ENCODE results near the gene MPRIP.

The MPRIP gene

DNA sequence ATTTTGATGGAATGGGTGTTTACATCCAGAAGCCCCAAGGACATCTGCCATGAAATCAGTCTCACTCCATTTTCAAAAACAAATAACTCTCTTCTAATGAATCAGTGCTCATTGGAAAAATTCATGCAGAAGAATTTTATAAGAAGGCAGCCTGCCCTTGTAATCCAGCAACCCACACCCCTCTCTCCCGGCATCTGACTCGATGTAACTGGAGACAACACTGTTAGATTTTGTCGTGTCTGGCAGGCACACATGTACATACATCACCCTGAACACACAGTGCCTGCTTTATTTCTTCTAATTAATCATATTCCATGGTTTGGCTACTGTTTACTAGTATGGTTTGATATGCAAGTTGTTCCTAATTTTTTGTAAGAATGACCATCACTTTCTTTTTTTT is 175.7 kb downstream of the MPRIP start:
- TF ChIP-seq JUND (IDR thresholded peaks at IDR 0.05; ENCODE audit: low read depth), result no peak
- in situ Hi-C loops (cut with HindIII; ENCODE audit: low pct_unique_long_range_greater_than_20kb, low sequenced_read_pairs), result no loop called here
- no peak for DNase-seq (ENCODE audit: low read depth in 1 of 2, low spot score in 1 of 2)

DNA sequence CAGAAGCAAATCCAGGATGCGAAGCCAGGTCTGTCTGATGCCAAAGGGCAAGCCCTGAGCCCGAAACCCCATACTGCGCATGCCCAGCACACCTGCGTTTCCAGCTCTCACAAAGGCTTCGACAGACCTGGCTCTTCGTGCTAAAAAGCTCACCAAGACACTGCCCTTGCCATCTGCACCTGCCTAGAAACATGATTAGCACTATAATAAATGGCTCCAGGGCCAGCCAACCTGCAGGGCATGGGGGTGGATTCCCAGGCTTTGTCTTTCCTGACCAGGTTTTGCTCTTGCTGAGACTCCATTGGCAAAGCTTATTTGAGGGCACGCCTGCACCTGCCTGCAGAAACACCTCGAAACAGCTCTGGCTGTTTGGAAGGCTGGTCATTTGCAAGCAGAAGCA is 178.3 kb downstream of the MPRIP start:
- no peak for DNase-seq (ENCODE audit: low read depth in 1 of 2, low spot score in 1 of 2)
- no peak for TF ChIP-seq JUND (IDR thresholded peaks at IDR 0.05; ENCODE audit: low read depth)
- in situ Hi-C loops (cut with HindIII; ENCODE audit: low pct_unique_long_range_greater_than_20kb, low sequenced_read_pairs), result no loop called here

DNA sequence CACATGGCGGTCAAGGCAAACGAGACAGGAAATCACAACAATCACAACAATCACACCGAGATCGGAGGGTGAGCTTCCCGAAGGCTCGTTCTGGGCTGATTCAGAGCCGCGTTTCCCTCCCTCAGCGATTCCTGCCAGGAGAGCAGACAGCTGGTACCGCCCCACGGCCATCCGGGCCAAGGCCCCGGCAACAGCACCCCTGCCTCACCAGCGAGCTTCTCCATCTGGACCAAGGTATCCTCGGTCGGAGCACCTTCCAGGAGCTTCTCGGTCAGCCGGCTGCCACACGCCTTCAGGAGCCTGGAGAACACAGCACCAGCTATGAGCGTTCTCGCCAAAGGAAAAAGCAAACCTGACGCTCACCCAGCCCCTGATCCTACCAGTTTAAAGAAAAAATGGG is 179.1 kb downstream of the MPRIP start:
- DNase-seq (ENCODE audit: low read depth in 1 of 2, low spot score in 1 of 2), result no peak
- in situ Hi-C loops (cut with HindIII; ENCODE audit: low pct_unique_long_range_greater_than_20kb, low sequenced_read_pairs), result no loop called here
- no peak for TF ChIP-seq JUND (IDR thresholded peaks at IDR 0.05; ENCODE audit: low read depth)

DNA sequence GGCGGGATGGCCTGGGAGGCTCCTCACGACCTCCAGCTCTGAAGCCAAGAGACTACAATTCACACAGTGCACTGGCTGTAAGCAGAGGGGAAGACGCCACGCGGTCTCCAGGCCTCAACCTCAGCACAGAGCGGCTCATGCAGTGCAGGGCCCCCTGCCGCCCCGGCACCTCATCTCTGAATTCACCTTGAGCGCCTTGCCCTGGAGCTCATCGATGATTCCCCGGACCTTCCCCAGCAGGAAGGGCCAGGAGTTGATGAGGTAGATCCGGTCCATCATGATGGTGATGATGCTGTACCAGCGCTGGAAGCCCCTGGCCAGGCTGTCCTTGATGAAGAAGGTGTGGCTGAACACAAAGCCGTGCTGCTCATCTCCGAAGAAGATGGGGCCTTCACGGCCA is 181.5 kb downstream of the MPRIP start:
- in situ Hi-C loops (cut with HindIII; ENCODE audit: low pct_unique_long_range_greater_than_20kb, low sequenced_read_pairs), result no loop called here

DNA sequence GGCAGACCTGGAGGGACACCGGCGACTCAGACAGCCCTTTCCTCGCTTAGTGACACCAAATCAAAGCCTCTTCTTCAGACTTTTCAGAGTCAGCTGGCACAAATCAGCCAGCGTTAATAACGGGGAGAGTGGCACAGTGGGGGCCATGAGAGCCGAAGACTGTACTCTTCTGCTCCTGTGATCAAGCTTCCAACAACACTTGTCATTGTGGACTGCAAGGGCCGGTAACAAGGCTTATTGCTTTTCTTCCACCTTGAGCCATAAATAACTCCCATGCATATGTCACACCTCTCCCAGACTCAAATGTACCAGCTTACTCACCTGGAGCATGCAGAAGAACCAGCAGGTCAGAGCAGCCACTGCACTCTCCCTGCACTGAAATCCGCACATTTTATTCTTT is 181.9 kb downstream of the MPRIP start:
- DNase-seq (ENCODE audit: low read depth in 1 of 2, low spot score in 1 of 2), result no peak
- in situ Hi-C loops (cut with HindIII; ENCODE audit: low pct_unique_long_range_greater_than_20kb, low sequenced_read_pairs), result no loop called here
- no peak for TF ChIP-seq JUND (IDR thresholded peaks at IDR 0.05; ENCODE audit: low read depth)

More for the DNA sequence above, 181.5 kb downstream of the MPRIP start:
- TF ChIP-seq JUND (IDR thresholded peaks at IDR 0.05; ENCODE audit: low read depth), result no peak
- DNase-seq (ENCODE audit: low read depth in 1 of 2, low spot score in 1 of 2), result no peak

DNA sequence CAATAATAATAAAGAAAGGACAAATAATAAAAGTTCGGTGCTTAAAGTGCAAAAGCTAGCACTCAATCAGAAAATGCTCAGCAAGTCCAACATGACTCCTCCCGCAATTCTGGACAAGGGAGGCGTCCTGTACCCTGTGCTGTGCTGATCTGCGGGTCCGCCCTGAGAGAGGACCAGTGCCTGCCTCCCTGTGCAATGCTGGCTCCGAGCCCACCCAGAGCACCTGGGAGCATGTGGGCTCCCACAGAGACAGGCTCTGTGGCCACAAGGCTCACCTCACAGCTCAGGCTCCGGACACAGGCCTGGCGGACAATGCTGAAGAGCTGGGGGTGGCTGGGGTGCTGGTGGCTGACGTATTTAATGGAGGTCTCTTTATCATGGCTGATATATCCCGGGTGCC is 183.6 kb downstream of the MPRIP start:
- in situ Hi-C loops (cut with HindIII; ENCODE audit: low pct_unique_long_range_greater_than_20kb, low sequenced_read_pairs), result no loop called here
- no peak for DNase-seq (ENCODE audit: low read depth in 1 of 2, low spot score in 1 of 2)
- no peak for TF ChIP-seq JUND (IDR thresholded peaks at IDR 0.05; ENCODE audit: low read depth)

DNA sequence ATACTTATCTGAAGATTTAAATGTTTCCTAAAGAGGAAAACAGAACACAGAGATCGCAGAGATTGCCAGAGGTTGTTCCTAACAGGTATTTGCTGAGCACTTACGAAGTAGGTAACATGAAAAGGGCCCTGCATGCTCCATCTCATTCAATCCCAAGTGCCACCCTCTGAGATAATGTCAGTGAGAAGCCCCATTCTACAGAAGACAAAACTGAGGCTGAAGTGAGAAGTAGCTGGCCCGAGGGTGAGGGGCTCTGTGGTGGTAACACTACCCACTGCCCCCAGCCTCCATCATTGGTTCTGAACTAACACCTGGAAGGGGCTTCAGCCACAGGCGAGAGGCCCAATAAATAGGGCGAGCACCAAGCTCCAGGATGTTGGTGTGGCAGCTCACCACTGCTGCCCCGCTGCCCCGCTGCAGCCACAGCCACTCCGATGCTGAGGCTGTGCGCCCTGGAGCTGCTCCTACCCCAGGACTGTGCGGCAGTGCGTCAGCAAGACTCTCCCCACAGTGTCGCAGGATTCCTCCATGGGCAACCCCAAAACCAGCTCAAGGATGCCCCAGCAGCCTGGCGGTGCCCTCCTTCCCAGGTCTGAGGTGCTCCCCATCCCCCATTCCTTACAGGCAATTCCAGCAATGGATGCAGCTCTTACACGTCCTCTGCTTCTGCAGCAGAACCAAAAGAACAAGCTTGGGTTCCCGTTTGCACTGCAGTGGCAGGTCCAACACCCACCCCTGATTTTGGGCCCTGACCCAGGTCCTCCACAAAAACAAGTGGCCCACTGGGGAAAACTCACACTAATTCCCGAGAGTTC is 184.4 kb downstream of the MPRIP start:
- TF ChIP-seq JUND (IDR thresholded peaks at IDR 0.05; ENCODE audit: low read depth), result no peak
- no peak for DNase-seq (ENCODE audit: low read depth in 1 of 2, low spot score in 1 of 2)
- in situ Hi-C loops (cut with HindIII; ENCODE audit: low pct_unique_long_range_greater_than_20kb, low sequenced_read_pairs), result no loop called here

DNA sequence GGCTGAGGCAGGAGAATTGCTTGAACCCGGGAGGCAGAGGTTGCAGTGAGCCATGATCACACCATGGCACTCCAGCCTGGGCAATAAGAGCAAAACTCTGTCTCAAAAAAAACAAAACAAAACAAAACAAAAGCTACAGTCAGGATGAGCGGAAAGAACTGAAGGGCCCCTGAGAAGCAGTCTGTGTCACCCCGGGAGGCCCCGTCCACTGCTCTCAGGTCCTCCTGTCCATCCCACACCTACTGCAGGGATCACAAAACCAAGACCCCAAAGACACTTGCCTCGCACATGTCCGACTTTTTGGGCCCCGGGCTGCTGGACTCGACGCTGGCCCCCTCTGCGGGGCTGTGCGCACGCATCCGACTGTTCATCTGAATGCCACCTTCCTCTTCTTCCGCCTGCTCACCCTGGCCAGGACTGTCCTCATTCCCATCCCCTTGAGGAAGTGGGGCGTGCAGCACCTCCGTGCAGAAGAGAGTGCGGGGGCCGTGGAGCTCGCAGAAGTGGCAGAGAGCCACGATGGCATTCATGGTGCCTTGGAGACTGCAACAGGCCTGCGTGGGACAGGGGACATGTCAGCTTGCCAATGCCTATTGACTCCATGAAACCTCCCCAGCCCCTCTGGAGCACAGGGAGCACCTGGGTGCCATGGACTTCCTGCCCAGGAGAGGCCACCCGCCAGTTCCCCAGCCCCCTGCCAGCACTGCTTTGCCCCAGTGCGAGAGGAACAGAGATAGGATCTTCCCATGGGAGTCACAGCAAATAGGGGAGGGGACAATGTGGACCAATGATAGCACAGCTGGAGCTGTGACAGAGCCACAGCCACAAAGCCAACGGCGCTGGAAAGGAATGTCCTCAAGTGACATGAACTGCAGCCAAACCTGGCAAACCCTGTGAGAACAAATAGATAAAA is 185.6 kb downstream of the MPRIP start:
- in situ Hi-C loops (cut with HindIII; ENCODE audit: low pct_unique_long_range_greater_than_20kb, low sequenced_read_pairs), result no loop called here
- no peak for TF ChIP-seq JUND (IDR thresholded peaks at IDR 0.05; ENCODE audit: low read depth)

DNA sequence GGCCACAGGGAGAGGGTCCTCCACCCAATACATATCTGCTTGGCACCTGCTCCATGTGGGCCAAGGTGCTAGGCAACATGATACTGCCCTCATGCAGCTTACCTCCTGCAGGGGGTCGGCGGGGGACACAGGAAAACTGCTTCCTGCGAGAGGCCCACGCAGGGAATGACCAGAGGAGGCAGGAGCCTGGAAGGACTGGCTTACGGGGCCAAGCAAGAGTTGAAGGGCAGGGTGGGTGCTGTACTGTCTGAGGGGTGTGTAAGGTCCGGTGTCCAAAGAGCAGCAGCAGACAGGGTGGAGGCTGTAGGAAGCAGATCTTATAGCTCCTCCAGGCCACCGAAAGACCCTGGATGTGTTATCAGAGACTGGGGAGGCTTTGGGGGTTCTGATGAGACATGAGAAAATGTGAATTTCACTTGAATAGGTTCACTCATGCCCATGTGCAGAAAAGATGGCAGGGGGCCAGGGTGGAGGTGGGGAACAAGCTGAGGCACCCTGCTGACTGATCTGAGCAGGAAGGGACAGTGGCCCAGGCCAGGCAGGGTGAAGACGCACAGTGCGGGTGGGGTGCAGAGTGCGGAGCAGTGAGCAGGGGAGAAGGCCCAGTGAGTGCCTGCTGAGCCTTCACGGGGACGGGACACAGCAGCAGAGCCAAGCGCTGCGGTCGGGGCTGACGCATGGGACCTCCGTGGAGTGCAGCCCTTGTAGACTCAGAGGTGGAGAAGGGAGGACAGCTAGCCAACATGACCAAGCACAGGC is 186.4 kb downstream of the MPRIP start:
- TF ChIP-seq JUND (IDR thresholded peaks at IDR 0.05; ENCODE audit: low read depth), result no peak
- in situ Hi-C loops (cut with HindIII; ENCODE audit: low pct_unique_long_range_greater_than_20kb, low sequenced_read_pairs), result no loop called here
- DNase-seq (ENCODE audit: low read depth in 1 of 2, low spot score in 1 of 2), result no peak

More for the DNA sequence above, 185.6 kb downstream of the MPRIP start:
- peak in 1 of 2 experiments; percentile 72 for DNase-seq (ENCODE audit: low read depth in 1 of 2, low spot score in 1 of 2)

DNA sequence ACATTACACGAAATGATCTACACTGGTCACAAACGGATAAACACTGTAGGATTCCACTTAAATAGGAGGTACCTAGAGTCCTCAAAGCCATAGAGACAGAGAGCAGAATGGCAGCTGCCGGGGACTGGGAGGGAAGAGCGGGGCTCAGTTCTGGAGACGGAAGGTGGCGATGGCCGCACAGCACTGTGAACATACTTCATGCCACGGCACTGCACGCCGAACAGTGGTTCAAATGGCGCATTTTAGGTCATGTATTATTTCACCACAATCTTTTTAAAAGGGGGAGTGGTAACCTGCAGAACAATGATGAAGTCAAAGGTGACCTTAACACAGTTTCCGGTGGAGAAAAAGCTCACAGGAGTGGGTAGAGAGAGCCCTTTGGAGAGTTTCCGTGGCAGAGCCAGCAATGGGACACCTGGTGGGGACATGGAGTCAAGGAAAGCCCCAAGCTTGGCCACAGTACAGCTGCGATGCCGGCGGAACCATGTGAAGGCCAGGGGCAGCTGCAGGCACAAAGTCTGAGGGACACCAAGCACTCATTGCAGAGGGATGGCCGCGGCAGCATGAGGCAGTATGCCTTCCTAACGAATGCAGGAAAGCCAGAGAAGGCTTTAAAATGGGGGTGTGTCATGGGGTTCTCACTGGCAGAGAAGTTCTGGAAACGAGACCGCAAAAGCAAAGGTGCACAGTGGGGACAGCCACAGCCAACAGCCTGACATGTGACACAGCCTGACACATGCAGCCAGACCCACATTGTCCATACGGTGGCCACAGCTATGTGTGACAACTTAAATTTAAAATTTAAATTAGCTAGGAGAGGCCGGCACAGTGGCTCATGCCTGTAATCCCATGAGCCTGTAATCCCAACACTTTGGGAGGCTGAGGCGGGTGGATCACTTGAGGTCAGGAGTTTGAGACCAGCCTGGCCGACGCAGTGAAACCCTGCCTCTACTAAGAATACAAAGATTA is 187.4 kb downstream of the MPRIP start:
- TF ChIP-seq JUND (IDR thresholded peaks at IDR 0.05; ENCODE audit: low read depth), result no peak
- in situ Hi-C loops (cut with HindIII; ENCODE audit: low pct_unique_long_range_greater_than_20kb, low sequenced_read_pairs), result no loop called here

DNA sequence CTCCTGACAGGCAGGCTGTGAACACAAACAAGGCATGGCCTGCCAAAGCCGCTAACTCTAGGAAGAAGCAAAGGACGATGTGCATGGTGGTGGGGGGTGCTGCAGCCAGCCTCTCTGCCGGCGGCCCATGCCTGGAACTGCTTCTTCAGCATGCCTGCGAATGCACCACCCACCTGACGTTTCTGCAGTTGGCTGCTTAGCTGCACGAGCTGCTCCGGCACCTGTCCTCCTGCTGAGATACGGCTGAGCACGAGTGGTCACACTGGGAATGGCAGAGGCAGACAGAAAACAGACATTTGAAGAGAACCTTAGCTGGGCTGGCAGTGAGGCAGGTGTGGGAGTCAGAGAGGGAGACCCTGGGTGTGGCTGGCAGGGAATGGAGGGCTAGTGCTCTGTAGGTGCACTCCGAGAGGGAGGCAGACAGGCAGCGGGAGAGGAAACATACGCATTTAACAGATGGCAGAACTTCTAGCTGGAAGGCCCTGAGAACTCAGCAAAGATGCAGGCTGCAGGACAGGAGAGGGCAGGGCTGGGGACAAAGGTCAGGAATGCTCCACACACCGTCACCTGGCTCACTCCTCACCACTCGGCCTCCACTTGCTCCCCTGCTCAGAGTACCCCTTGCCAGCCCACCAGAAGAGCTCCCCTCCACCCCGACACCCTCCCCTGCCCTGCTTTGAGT is 189.5 kb downstream of the MPRIP start:
- in situ Hi-C loops (cut with HindIII; ENCODE audit: low pct_unique_long_range_greater_than_20kb, low sequenced_read_pairs), result no loop called here
- TF ChIP-seq JUND (IDR thresholded peaks at IDR 0.05; ENCODE audit: low read depth), result no peak
- no peak for DNase-seq (ENCODE audit: low read depth in 1 of 2, low spot score in 1 of 2)

More for the DNA sequence above, 187.4 kb downstream of the MPRIP start:
- DNase-seq (ENCODE audit: low read depth in 1 of 2, low spot score in 1 of 2), result no peak
